GM19324 (cell line): ENCODE results near the gene ZNF600.
"Not testable (repeated sequence)": the region's sequence is repeated elsewhere in the genome, so short reads cannot be mapped to it uniquely, and the experiment has no call there.

Experiments used
- ATAC-seq: cut with Tn5 transposase; IDR thresholded peaks from one replicate; pipeline ENCODE4 v1.9.1; 2021; ENCODE audit warnings: mild to moderate bottlenecking, moderate library complexity; ENCODE audit not compliant: unreplicated experiment, low FRiP score

Gene ZNF600

DNA sequence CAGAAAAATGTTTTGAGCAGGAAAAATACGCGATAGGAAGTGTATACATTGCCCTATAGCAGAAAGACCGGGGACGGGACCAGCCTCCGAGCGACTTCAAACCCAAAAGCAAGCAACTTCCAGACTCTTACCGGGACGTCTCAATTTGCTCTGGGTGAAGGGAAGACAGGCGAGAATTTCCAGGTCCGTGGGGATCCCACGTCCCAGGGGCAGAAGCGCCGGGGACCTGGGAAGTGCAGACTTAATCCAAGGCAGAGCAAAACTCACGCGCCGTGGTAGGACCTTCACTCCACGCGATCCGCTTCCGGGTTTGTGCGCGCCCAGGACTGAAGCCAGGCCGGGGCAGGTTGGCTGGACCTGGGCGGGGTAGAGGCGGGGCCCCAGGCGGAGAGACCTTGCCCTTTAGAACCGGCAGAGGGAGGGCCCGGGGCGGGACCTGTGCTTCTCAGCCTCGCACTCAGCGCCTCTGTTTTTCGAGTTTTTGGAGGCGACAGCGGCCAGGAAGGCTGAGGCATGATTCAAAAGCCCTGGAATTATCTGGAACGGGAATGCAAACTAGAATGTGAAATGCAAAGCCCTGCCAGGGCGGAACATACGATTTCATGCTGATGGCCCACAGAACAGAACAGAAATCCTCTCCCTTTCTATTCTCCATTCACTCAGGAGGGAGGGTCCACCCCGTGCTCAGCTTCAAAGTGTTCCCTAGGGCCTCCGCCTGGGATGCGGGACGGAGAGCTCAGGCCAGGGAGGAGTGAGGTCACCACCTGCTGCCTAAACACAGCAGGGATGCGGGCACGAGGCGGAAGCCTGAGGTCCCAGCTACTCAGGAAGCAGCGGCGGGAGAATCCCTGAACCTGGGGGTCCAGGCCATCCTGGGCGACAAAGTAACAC is at the start of gene ZNF600:
TSS of gene ZNF600 (minus strand) at position 328 of the 891 bp plus-strand sequence. CDS start 7,903 bp downstream, outside the sequence.
- ATAC-seq, result peak; percentile 96

DNA sequence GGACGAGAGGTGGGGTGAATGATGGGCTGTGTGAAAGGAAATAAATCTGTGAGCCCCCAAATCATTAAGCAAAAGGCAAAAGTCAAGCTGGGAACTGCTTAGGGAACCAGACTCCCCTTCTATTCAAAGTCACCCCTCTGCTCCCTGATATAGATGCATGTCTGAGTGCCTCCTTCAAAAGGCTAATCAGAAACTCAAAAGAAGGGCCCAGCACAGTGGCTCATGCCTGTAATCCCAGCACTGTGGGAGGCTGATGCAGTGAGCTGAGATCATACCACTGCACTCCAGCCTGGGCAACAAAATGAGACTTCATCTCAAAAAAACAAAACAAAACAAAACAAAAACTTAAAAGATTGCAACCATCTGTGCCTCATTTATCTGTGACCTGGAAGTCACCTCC is 47.7 kb upstream of the ZNF600 start:
- not testable (repeated sequence) for ATAC-seq

- ATAC-seq, result not testable (repeated sequence)
These were observed 47.0 kb upstream of the ZNF600 start for GRCh38 chr19:52833541-52833940.

- not testable (repeated sequence) for ATAC-seq
These were observed 43.3 kb upstream of the ZNF600 start for GRCh38 chr19:52829866-52830265.

DNA sequence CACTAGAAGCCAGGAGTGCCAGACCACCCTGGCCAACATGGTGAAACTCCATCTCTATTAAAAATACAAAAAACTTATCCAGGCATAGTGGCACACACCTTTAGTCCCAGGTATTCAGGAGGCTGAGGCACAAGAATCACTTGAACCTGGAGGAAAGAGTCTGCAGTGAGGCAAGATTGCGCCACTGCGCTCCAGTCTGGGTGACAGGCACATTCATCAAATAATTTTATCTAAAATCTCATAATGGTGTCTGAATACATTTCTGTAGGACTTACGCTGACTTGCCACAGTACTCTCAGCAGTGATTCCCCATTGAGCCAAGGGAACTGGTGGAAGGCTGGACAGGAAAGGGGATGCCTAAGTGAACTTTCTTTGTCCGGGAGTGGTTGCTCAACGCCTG is 39.2 kb upstream of the ZNF600 start:
- no peak for ATAC-seq

GRCh38 chr19:52823676-52824075 is 37.1 kb upstream of the ZNF600 start:
- no peak for ATAC-seq

DNA sequence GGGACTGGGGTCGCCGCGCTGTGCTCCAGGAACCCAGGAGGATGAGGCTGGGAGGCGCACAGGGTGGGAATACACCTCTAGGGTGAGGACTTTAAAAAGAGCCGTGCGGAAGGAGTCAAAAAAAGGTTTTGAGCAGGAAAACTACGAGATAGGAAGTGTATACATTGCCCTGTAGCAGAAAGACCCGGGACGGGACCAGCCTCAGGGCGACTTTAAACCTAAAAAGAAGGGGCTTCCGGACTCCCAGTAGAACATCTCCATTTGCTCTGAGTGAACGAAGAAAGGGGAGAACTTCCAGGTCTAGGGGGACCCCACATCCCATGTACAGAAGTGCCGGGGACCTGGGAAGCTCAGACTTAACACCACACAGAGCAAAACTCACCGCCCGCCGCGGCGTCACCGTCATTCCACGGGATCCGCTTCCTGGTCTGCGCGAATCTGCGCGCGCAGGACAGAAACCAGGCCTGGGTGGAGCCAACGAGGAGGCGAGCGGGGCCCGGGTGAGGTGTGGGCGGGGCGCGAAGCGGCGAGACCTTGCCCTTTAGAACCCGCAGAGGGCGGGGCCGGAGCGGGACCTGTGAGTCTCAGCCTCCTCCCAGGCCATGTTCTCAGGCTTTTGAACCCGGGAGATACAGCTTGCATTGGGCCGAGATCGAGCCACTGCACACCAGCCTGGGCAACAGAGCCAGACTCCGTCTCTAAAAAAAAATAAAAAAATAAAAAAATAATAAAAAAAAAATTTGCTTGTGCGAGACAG is 34.8 kb upstream of the ZNF600 start, which contains the start of gene ZNF28:
TSS of gene ZNF28 (minus strand) at position 430 of the 757 bp plus-strand sequence. CDS start 3,675 bp downstream, outside the sequence.
- peak; percentile 91 for ATAC-seq

GRCh38 chr19:52820472-52821203 is 34.0 kb upstream of the ZNF600 start:
- peak; percentile 46 for ATAC-seq

GRCh38 chr19:52809801-52810200 is 23.2 kb upstream of the ZNF600 start:
- no peak for ATAC-seq

- not testable (repeated sequence) for ATAC-seq
These were observed 13.5 kb upstream of the ZNF600 start for GRCh38 chr19:52799950-52800640.

DNA sequence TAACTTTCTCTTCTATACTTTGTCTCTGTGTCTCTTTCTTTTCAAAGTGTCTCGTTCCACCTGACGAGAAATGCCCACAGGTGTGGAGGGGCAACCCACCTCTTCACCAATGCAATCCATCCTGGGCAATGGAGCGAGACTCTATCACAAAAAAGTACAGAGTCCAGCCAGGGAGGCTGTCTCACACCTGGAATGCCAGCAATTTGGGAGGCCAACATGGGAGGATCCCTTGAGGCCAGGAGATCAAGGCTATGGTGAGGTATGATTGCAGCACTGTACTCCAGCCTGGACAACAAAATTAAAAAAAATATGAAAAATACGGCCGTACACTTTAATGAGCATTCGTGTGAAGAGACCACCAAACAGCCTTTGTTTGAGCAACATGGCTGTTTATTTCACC is 2.8 kb upstream of the ZNF600 start:
- ATAC-seq, result no peak

GRCh38 chr19:52786078-52786463 is 520 bp downstream of the ZNF600 start:
- ATAC-seq, result peak; percentile 25

GRCh38 chr19:52785506-52785905 is 1.1 kb downstream of the ZNF600 start:
- ATAC-seq, result no peak

DNA sequence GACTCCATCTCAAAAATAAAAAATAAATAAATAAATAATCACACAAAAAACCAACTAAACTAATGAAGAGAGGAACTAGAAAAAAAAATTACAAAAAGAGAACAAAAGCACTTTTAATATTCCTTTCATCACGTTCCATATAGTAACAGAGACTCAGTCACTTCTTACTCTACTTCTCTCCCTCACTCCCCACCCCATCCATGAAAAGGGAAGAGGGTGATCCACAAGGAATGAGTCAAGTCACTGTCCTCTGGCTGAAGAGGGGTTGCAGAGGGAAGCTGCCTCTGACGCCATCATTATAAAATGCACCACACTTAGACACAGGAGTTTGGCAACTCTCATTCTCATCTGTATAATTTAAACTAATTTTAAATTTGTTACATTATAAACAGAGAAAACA is 3.7 kb downstream of the ZNF600 start:
- not testable (repeated sequence) for ATAC-seq

DNA sequence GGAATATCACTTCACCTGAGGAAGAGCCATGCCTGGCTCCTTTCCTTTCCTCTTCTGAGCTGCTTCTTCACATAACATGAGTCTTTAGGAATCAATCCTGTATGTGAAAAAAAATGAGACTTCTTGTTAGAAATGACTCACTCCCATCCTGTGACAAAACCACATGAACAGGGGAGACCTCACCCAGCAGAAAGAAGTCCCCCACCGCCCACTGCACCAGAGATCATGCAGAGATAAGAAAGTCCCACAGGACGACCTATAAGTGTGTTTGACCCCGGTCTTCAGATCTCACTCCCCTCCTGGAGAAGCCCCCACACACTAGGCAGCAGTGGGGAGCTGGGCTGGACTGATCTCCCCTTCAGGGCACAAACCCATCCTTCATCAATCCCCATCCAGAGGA is 7.8 kb downstream of the ZNF600 start:
- no peak for ATAC-seq

DNA sequence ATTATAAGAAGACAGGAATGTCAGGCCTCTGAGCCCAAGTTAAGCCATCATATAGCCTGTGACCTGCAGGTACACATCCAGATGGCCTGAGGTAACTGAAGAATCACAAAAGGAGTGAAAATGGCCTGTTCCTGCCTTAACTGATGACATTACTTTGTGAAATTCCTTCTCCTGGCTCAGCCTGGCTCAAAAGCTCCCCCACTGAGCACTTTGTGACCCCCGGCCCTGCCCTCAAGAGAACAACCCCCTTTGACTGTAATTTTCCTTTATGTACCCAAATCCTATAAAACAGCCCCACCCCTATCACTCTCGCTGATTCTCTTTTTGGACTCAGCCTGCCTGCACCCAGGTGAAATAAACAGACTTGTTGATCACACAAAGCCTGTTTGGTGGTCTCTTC is 30.1 kb downstream of the ZNF600 start:
- not testable (repeated sequence) for ATAC-seq

DNA sequence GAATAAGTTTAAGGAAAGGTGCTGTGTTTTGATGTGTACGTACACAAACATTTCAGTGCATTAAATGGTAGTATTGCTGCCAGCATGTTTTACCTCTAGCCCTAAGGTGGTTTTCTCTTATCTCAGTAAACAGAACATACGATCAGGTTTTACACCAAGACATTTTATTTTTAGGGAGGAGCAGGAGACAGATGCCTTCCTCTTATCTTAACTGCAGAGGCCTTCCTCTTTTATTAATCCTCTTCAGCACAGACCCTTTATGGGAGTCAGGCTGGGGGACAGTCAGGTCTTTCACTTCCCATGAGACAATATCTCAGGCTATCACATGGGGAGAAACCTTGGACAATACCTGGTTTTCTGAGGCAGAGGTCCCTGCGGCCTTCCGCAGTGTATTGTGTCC is 36.8 kb downstream of the ZNF600 start:
- ATAC-seq, result no peak

- ATAC-seq, result no peak
These were observed 38.1 kb downstream of the ZNF600 start for GRCh38 chr19:52748336-52748950.

DNA sequence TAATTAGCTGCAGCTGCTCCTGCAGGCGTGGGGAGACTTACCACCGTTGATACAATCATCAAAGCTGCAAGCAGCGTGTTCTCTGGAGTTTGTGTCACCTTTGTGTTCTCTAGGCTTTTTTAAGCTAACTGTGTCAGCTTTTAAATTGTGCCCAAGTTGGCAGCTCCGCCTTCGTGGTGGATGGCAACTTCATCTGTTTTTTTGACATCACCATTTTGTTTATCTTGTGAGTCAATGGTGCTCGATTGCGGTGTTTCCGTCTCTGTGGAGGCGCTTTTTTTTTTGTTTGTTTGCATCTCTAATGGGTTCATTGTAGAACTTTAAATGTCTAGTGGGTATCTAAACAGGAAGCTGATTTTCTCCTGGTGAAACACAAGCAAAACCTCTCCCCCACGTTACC is 40.7 kb downstream of the ZNF600 start:
- ATAC-seq, result not testable (repeated sequence)

GRCh38 chr19:52743091-52743490 is 43.5 kb downstream of the ZNF600 start:
- no peak for ATAC-seq
